ENCODE data around the gene GNAZ.

DNA sequence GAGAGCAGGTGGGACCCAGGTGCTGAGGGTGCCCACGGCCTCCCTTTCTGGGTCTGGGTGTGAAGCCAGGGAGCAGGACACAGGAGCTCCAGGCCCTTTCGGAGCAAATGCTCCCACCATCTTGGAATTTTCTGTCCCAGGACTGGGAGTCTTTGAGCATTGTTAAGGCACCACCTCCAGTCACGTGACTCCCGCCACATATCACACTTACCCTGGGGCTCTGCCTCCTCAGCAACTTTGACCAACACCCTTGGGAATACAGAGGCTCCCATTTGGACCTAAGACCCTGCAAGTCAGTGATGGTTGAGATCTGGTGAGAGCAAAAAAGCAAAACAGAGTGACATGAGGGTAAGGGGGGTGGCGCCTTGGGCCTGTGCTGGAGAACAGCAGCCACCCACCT is 35.6 kb downstream of the GNAZ start:
- TF ChIP-seq EZH2 (optimal IDR thresholded peaks at IDR 0.05; ENCODE audit: low read depth, low read length) (no peak), EZH2phosphoT487 (IDR thresholded peaks at IDR 0.05; ENCODE audit: low read length) (no peak)
- TF ChIP-seq, protein P1, sequence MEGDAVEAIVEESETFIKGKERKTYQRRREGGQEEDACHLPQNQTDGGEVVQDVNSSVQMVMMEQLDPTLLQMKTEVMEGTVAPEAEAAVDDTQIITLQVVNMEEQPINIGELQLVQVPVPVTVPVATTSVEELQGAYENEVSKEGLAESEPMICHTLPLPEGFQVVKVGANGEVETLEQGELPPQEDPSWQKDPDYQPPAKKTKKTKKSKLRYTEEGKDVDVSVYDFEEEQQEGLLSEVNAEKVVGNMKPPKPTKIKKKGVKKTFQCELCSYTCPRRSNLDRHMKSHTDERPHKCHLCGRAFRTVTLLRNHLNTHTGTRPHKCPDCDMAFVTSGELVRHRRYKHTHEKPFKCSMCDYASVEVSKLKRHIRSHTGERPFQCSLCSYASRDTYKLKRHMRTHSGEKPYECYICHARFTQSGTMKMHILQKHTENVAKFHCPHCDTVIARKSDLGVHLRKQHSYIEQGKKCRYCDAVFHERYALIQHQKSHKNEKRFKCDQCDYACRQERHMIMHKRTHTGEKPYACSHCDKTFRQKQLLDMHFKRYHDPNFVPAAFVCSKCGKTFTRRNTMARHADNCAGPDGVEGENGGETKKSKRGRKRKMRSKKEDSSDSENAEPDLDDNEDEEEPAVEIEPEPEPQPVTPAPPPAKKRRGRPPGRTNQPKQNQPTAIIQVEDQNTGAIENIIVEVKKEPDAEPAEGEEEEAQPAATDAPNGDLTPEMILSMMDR (IDR thresholded peaks at IDR 0.05; ENCODE audit: low read length): no peak
